Peyer's patch (tissue), 4 donors: ENCODE measurements around the gene SLC49A4. TPM values are rescaled to one million over a fixed set of nuclear protein-coding genes. Genes with fewer than 3 reads are reported as not detected.

Experiments
- DNase-seq, 3 donors: peaks; one replicate each; pipeline ENCODE4 v3.0.0-alpha.2; 2017 to 2019
- H3K27ac ChIP-seq, 4 donors: fragments of 200-600 bp; sonication (generic); one replicate each; pipeline ENCODE4 v1.5.1; 2016 to 2019
- H3K27me3 ChIP-seq, 2 donors: fragments of 200-600 bp; sonication (generic); one replicate each; pipeline ENCODE4 v1.5.1; 2019
- H3K36me3 ChIP-seq, 3 donors: fragments of 200-600 bp; sonication (generic); one replicate each; pipeline ENCODE4 v1.5.1; 2016 to 2019
- H3K4me1 ChIP-seq, 4 donors: fragments of 200-600 bp; sonication (generic); one replicate each; pipeline ENCODE4 v1.5.1; 2016 to 2019
- H3K4me3 ChIP-seq, 4 donors: fragments of 200-600 bp; sonication (generic); 1 replicate in 3 of 4; 2 replicates in 1 of 4; pipeline ENCODE4 v1.5.1; 2016 to 2019; ENCODE audit warnings: mild to moderate bottlenecking in 1 of 4
- H3K9me3 ChIP-seq, 4 donors: fragments of 200-600 bp; sonication (generic); one replicate each; pipeline ENCODE4 v1.5.1; 2016 to 2019; ENCODE audit warnings: mild to moderate bottlenecking in 1 of 4
- POLR2A ChIP-seq, 2 donors: fragments of 450-650 bp; IDR thresholded peaks; one replicate each; pipeline ENCODE4 v1.5.1; 2017; ENCODE audit warnings: antibody characterized with exemption in 2 of 2, mild to moderate bottlenecking in 2 of 2, moderate library complexity in 2 of 2
- total RNA-seq, 4 donors: library from RNA; depleted of rRNA; stranded (reverse); fragments of >200 nt; gene quantifications; one replicate each; pipeline ENCODE4 v1.1.0, GENCODE V29; 2016
- TF ChIP-seq, protein P1 (sequence below), 6 experiments: fragments of 450-650 bp in 4 of 6; fragments of 200-600 bp in 2 of 6; sonication (generic) in 1 of 6; IDR thresholded peaks; one replicate each; pipeline ENCODE4 v1.5.1; 2017 to 2019; ENCODE audit warnings: antibody characterized with exemption in 6 of 6, mild to moderate bottlenecking in 3 of 6, moderate library complexity in 1 of 6

Gene SLC49A4
- total RNA-seq, 4 donors from 2014 or later, result 3.3 to 29.4 (median 13.0) TPM

GRCh38 chr3:122782804-122783203 lies 12.1 kb upstream of the SLC49A4 start:
- Histone ChIP-seq H3K27me3 (no peaks in the 10 kb centered on the region), H3K36me3 (no peaks in the 10 kb centered on the region), H3K27ac (no peak overlapping the region), H3K4me1 (no peaks in the 10 kb centered on the region), H3K9me3 (no peaks in the 10 kb centered on the region), H3K4me3 (no peak overlapping the region)
- TF ChIP-seq, protein P1, sequence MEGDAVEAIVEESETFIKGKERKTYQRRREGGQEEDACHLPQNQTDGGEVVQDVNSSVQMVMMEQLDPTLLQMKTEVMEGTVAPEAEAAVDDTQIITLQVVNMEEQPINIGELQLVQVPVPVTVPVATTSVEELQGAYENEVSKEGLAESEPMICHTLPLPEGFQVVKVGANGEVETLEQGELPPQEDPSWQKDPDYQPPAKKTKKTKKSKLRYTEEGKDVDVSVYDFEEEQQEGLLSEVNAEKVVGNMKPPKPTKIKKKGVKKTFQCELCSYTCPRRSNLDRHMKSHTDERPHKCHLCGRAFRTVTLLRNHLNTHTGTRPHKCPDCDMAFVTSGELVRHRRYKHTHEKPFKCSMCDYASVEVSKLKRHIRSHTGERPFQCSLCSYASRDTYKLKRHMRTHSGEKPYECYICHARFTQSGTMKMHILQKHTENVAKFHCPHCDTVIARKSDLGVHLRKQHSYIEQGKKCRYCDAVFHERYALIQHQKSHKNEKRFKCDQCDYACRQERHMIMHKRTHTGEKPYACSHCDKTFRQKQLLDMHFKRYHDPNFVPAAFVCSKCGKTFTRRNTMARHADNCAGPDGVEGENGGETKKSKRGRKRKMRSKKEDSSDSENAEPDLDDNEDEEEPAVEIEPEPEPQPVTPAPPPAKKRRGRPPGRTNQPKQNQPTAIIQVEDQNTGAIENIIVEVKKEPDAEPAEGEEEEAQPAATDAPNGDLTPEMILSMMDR (IDR thresholded peaks at IDR 0.05), result no peak
- TF ChIP-seq POLR2A (IDR thresholded peaks at IDR 0.05), result no peak
- no peak for DNase-seq

DNA sequence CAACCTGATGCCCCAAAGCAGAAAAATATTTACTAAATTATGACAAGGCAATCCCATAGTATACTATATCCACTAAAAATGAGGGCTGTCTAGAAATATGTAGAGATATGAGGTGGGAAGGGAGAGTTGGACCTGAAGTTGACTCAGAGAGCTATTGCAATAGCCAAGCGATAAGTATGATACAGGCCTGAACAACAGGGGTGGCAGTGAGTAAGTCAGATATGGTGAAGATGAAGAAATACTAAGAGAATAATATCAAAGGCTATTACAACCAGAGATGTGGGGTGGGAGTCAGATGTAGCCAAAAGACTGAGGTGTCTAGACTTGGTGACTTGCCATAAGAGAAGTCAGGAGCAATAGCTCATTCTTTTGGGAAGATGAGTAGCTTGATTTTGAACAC lies 10.4 kb upstream of the SLC49A4 start:
- Histone ChIP-seq H3K27me3 (no peaks in the 10 kb centered on the region), H3K36me3 (no peaks in the 10 kb centered on the region), H3K4me3 (no peak overlapping the region), H3K27ac (no peak overlapping the region), H3K4me1 (peaks cover 0 to 6% (median 0%) of the 10 kb centered on the region in 4 donors), H3K9me3 (no peaks in the 10 kb centered on the region)
- TF ChIP-seq, protein P1 (IDR thresholded peaks at IDR 0.05), result no peak
- no peak for TF ChIP-seq POLR2A (IDR thresholded peaks at IDR 0.05)
- DNase-seq, result no peak

DNA sequence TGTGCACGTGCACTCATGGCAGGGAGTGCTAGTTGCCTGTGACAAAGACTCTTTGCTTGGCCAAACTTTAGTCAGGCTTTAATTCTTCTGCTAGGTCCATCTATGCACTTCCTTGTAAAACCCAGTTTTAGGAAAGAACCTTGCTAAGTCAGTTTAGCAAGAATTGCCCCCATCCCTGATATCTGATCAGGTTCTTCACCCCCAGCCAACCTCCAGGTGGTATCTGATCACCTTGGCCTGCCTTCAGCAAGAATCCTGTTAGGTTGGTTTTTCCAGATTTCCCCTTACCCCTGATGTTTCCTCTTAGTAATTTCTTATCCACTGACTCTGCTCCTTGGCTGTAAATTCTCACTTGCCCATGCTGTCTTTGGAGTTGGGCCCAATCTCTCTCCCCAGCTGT lies 9.6 kb upstream of the SLC49A4 start:
- DNase-seq, result no peak
- Histone ChIP-seq H3K27ac (no peak overlapping the region), H3K4me1 (peaks cover 0 to 6% (median 0%) of the 10 kb centered on the region in 4 donors)

GRCh38 chr3:122786066-122786465 lies 8.8 kb upstream of the SLC49A4 start:
- no peak for DNase-seq
- Histone ChIP-seq H3K36me3 (no peaks in the 10 kb centered on the region), H3K27me3 (no peaks in the 10 kb centered on the region), H3K4me3 (no peak overlapping the region), H3K4me1 (peaks cover 0 to 6% (median 0%) of the 10 kb centered on the region in 4 donors), H3K9me3 (no peaks in the 10 kb centered on the region), H3K27ac (no peak overlapping the region)
- TF ChIP-seq POLR2A (IDR thresholded peaks at IDR 0.05), result no peak
- TF ChIP-seq, protein P1 (IDR thresholded peaks at IDR 0.05), result no peak

More for the DNA sequence above, 9.6 kb upstream of the SLC49A4 start:
- TF ChIP-seq, protein P1 (IDR thresholded peaks at IDR 0.05), result no peak
- TF ChIP-seq POLR2A (IDR thresholded peaks at IDR 0.05), result no peak
- H3K4me3 ChIP-seq, result no peak overlapping the region
- H3K27me3 ChIP-seq, result no peaks in the 10 kb centered on the region
- no peaks in the 10 kb centered on the region for H3K9me3 ChIP-seq
- H3K36me3 ChIP-seq, result no peaks in the 10 kb centered on the region

DNA sequence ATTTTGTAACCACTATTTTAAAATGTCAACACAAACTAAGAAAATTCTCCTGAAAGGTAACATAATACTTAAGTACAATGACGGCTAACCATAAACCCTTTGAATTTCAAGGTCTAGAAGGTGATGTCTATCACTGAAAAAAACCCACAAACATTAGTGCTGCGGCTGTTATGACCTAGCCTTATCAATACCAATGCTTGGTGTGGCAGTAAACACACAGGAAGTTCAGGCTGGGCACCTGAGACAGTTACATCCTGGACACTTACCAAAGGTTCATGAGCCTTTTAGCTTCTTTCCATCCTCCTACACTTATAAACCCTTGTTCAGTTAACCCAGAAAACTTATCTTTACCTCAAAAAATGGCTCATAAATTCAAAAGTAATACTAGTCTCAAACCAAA lies 7.0 kb upstream of the SLC49A4 start:
- peaks cover 0 to 6% (median under 1%) of the 10 kb centered on the region in 4 donors for H3K4me1 ChIP-seq

DNA sequence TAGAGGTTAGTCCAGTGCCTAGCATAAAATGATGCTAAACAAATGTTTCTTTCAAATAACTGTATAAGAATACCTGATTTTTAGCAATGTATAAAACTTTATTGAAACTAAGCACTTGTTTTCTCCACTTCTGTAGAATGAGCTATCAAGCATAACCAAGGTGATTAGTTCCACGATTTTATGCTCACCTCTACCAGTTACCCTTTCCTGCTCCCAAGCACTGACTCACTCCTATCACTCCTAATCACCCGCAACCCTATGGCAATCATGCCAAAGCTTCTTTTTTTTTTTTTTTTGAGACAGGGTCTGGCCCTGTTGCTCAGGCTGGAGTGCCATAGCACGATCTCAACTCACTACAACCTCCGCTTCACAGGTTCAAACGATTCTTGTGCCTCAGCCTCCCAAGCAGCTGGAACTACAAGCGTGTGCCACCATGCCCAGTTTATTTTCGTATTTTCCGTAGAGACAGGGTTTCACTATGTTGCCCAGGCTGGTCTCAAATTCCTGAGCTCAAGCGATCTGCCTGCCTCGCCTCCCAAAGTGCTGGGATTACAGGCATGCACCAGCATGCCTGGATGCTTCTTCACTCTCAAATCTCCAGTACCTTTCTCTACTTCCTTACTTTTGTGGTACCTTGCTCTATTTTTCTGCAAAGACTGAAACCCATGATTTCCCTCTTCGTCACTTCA lies 5.1 kb upstream of the SLC49A4 start:
- Histone ChIP-seq H3K4me3 (no peak overlapping the region), H3K27ac (no peak overlapping the region), H3K36me3 (no peaks in the 10 kb centered on the region), H3K9me3 (no peaks in the 10 kb centered on the region), H3K27me3 (no peaks in the 10 kb centered on the region), H3K4me1 (peaks cover 0 to 6% (median 2%) of the 10 kb centered on the region in 4 donors)
- no peak for DNase-seq
- TF ChIP-seq POLR2A (IDR thresholded peaks at IDR 0.05), result no peak
- TF ChIP-seq, protein P1 (IDR thresholded peaks at IDR 0.05), result no peak

More for the DNA sequence above, 7.0 kb upstream of the SLC49A4 start:
- H3K36me3 ChIP-seq, result no peaks in the 10 kb centered on the region
- no peak overlapping the region for H3K27ac ChIP-seq
- no peak overlapping the region for H3K4me3 ChIP-seq
- TF ChIP-seq POLR2A (IDR thresholded peaks at IDR 0.05), result no peak
- no peak for DNase-seq
- no peaks in the 10 kb centered on the region for H3K27me3 ChIP-seq
- H3K9me3 ChIP-seq, result no peaks in the 10 kb centered on the region
